Suppressor macrophage treated with lipopolysaccharide for 4 hours (primary cell): Measurements from ENCODE around the gene ZFPM1.
"Not testable (repeated sequence)": the region's sequence is repeated elsewhere in the genome, so short reads cannot be mapped to it uniquely, and the experiment has no call there.

Source experiments
- DNase-seq: peaks from one replicate; pipeline ENCODE4 v3.0.0-alpha.2; 2020

The ZFPM1 gene

DNA sequence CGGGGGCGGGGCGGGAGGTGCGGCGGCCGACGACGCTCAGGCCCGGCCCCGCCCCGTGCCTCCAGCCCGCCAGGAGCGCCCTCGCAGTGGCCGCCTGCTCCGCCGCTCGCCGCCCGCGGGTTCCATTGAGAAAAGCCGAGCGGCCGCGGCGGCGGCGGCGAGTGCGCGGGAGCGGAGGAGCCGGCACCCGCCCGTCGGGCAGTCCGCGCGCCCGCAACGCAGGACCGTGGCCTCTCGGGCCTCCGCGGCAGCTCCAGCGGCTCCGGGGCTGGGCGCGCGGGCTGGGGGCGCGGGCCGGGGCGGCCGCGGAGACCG, at the start of gene ZFPM1:
TSS of gene ZFPM1 (plus strand) at position 64 of the 315 bp plus-strand sequence. CDS start 359 bp downstream, outside the sequence.
- DNase-seq = no peak

DNA sequence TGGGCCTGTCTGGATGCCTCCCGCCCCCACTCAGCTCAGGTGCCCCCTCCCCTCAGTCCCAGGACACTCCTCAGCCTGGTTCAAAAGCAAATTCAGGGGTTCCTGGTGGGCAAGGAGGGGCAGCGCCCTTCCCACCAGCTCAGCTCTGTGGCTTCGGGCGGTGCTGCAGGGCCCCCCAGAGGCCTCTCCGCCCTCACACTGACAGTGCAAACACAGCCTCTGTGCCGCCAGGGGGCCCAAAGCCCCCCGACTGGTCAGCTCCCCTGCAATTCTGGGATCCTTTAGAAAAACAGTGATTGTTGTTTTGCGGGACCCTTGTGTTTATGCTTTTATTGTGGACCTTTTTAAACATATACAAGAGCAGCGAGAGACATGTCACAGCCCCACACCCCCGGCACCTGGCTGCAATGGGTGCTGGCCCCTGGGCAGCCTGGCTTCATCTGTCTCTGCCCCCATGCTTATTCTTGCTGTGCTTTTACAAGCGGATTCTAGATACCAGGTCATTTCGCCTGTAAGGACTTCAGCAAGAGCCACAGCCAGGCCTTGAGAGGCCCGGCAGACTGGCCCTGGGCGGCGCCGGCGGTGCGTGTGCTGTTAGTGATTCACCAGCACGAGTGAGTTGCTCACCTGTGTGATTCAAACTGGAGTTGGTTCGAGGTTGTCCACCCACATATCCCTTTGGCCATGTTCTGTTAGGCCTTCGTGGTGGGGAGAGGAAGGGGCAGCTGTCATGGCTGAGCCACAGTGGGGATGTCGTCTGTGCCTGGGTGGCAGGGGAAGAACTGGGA, 49.1 kb upstream of the ZFPM1 start:
- DNase-seq = no peak

DNA sequence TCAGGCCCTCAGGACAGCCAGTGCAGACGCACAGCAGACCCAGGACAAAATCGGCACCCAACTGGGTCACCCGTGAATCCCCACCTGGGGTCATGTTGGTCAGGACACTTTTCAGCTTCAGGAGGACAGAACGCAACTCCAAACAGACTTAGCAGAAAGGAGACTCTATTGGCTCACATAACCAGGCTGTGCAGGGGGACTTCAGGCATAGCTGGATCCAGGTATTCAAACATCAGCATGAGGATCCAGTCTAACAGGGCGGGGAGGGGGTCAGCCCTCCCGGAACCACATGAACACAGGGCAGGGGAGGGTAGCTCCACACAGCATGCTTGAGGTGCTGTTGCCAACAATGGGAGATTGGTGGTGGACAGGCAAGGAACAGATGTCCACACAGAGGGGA, 48.3 kb upstream of the ZFPM1 start:
- no peak for DNase-seq

DNA sequence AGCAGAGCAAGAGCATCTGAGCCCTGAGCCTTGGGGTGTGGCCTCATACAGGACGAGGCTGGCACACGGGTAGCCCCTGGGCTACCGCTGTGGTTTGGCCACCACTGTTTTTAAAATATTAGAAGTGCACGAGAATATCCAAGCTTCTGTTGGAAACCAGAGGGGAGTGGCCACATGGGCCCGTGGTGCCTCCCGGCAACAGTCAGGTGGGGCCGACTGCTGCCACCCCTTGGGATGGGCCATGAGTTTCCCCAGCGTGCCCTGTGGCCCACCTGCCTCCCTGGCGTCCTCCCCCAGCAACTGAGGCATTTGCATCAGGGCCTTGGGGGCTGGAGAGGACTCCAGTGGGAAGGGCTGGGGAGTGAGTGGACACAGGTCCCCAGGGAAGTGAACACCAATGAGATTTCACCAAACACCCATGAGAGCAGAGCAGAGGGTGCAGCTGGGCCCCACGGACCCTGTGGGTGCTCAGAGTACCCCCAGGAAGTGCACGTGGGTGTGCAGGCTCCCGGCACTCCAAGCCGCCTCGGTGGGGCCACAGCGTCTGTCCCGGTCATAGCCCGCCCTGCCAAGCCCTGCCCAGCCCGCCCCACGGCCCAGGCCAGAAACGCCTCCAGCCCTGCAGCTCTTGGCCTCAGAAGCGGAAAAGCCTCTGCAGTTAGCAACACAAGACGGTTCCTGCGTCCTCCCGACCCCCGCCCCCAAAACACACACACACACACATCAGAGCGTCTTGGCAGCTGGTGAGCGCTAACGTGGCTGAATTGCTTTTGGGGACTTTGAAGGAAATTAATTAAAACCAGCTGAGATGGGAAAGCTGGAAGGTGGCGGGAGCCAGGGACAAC, 47.6 kb upstream of the ZFPM1 start:
- DNase-seq = no peak

DNA sequence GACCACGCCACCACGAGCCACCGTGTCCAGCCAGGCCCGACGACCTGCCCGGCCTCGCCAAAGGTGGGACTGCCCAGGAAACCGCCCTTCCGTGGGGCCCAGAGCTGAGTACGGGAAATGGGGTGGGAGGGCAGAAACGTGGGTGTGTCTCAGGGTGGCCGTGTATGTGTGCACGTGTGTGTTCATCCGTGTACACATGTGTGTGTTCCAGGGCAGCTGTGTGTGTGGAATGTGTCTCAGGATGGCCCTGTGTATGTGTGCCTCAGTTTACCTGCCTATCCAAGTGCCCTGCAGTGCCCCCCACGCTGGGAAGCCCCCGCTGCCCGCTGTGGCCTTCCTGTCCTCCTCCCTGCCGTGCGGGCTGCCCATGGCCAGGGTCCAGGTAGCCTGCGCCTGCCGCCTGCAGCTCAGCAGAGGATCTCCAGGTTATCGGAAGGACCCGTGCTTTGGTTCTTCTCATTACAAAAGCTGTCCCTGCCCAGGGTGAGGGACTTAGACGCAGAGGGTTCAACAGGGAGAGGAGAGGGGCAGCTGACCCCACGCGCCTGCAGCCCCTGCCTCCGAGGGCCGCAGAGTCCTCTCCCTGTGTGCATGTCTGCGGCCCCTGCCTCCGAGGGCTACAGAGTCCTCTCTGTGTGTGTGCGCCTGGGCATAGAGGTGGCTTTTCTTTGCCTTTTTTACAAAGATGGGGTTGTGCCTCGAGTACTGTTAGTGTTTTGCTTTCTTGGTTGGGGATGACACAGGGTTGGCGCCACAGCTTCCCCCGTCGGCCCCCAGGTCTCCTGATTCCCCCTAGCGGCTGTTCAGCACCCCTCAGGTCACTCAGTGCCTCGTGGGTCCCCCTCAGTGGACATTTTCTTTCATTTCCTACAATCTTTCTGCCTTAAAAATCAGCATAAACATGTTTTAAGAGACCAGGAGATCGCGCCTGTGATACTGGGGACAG, 46.7 kb upstream of the ZFPM1 start:
- no peak for DNase-seq

DNA sequence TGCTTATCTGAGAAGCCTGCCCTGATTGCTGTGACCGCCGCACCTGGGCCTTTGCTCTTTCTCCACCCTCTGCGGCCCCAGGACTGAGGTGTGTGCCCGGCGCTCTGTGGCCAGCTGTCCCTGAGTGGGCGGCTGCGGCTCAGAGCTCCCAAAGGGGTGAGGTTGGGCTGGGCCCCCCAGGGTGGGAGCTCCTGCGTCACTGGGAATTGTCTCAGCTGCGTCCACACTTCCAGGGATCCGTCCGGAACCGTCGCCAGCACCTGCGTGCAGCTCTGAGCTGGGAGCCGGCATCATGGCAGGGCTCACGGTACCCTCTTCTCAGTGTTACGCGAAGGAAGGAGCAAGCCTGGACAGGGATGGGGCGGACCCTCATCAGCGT, 46.0 kb upstream of the ZFPM1 start:
- no peak for DNase-seq

DNA sequence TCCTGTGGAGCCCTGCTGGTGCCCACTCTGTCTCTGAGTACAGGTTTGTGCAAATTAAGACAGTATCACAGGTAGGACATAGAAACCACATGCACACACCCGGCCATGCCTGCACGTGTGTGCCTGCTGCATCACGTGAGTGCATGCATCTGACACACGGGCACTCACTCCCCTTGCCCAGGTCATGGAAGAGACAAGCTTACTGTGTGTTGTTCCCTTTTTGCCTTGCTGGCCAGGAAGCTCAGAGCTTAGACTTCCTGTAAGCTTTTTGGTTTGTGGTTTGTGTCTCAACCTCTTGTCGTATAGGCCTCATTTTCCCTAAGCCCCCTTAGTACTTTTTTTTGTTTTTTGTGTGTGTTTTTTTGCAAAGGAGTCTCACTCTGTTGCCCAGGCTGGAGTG, 45.3 kb upstream of the ZFPM1 start:
- peak; percentile 41 for DNase-seq

DNA sequence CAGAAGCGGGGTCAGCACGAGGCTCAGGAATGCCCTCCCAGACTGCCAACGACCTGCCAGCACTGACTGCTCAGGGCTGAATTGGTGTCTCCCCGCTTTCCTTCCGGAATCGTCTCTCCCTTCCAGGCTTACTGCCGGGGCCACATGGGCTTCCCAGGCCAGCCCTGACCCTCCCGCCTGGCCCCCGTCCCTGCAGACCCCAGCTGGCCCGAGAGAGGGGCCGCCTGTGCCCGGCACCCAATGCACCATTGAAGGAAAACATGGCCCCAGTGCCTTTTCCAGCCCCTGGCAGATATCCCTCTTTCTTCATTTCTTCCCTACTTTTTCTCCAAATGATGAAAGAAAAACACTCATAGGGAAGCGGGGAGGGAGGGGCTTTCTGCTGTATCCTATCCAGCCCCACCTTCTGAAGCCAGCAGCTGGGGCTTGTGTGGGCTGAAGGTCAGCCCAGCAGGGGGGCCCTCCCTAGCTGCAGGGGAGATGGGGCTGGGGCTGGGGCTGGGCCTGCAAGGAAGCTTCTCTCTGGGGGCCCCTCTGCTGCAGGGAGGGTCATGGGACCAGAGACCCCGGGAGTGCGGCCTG, 44.4 kb upstream of the ZFPM1 start:
- no peak for DNase-seq

DNA sequence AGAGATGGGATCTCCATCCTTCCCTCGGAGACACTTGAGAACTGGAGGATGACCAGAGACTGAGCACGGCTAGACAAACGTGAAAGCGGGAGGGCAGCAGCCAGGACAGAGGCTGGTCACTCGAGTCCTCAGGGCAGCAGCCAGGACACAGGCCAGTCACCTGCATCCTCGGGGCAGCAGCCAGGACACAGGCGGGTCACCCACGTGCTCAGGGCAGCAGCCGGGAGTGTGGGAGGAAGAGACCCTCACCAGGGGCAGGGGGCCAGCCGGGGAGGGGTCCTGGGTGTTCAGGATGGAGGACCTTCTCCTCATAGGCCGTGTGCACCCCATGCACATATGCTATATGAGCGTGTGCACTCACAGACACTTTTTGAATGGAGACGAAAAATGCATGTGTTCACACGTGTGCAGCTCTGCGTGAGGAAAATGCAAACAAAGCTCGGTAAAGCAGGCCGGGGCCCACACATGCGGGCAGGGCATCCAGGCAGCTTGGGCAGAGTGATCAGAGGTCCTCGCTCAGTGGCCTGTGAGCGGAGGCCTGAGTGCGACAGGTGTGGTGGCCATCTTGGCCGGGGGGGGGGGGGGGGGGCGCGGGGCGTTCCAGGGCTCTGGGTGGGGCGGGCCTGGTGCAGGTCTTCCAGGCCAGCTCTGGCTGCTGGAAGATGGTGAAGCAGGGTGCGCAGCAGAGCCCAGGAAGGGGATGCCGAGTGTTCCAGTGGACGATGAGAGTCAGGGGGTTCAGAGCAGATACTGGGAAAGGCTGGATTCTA, 43.6 kb upstream of the ZFPM1 start:
- DNase-seq = no peak

DNA sequence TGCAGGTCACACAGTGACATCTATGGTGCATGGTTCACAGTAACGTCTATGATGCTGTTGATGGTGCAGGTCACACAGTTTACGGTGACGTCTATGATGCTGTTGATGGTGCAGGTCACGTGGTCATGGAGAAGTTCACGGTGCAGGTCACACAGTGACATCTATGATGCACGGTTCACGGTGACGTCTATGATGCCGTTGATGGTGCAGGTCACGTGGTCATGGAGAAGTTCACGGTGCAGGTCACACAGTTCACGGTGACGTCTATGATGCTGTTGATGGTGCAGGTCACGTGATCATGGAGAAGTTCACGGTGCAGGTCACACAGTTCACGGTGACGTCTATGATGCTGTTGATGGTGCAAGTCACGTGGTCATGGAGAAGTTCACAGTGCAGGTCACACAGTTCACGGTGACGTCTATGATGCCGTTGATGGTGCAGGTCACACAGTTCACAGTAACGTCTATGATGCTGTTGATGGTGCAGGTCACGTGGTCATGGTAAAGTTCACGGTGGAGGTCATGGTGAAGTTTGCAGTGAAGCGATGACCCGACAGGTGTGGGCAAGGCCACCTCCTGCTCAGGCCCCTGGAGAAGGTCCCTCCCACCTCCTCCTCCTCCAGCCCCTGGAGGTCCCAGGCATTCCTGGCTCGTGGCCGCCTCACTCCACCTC, 42.6 kb upstream of the ZFPM1 start:
- not testable (repeated sequence) for DNase-seq

DNA sequence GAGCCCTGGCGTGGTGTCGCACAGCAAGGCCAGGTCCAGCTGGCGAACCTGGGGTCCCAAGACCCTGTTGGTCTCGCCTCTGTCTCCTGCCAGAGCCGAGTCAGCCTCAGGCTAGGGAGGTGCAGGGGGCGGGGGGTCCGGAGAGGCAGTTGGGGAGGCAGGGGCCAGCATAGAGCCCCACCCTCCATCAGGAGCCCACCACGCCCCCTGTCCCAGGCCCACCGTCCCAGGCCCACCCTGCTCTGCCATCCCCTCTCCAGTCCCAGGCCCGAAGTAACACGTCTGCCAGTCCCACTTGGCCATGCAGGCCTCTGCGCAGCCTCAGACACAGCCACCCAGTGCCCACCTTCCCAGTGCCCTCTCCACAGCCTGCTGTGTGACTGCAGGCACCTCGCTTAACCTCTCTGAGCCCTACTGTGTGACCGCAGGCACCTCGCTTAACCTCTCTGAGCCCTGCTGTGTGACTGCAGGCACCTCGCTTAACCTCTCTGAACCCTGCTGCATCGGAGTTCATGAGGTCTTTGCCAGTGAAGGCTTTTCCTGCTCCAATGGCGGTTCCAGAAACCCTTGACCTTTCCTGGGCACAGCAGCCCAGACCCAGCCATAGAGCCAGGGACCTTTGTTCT, 41.0 kb upstream of the ZFPM1 start:
- DNase-seq = no peak

DNA sequence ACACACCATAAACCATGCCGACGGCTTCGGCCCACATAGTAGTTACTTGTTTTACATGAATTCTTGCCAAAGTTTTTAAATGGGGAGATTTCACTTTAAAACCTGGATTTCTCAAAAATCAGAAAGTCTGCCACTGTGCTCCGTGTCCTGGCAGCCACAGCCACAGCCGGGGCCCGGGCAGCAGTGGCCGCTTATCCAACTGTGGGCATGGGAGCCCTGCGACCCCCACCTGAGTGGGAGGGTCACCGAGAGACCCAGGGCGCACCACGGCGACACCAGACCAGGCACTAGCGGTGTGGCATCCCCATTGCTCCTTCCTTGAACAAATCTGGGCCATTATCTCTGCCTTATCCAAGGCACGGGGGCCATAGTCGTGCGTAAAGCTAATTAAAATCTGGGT, 40.3 kb upstream of the ZFPM1 start:
- DNase-seq = no peak

DNA sequence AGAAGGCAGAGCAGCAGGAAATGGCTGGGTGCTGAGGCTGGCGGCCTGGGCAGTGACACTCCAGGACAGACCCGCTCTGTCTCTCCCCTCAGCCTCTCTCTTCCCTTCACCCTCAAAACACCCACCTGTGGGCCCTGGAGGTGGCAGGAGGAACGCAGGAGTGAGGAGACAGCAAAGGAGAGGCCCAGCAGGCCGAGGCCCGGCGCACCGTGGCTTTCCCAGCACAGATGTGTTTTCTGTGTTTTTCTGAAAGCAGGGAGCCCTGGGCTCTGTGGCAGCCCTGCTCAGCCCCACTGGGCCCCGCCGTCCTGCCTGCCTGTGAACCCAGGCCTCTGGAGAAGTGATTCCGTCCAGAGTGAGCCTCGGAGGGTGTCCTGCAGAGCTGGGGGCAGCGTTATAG, 39.8 kb upstream of the ZFPM1 start:
- no peak for DNase-seq

DNA sequence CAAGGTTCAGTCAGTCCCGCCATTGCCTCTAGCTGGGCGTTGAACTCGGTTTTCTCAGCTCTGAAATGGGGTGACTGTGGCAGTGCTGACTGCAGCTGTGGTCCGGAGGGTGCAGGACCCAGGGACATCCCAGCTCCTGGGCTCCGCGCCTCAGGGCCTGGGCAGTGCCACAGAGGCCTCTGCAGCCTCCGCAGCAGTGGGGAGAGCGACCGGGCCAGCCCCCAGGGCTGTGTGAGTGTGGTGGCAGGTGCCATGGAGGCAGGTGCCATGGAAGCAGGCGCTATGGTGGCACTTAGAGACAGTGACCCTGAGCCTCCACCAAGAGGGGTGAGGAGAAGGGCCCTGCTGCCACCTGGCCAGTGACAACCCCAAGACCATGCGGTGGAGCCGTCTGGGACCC, 39.4 kb upstream of the ZFPM1 start:
- DNase-seq = no peak

DNA sequence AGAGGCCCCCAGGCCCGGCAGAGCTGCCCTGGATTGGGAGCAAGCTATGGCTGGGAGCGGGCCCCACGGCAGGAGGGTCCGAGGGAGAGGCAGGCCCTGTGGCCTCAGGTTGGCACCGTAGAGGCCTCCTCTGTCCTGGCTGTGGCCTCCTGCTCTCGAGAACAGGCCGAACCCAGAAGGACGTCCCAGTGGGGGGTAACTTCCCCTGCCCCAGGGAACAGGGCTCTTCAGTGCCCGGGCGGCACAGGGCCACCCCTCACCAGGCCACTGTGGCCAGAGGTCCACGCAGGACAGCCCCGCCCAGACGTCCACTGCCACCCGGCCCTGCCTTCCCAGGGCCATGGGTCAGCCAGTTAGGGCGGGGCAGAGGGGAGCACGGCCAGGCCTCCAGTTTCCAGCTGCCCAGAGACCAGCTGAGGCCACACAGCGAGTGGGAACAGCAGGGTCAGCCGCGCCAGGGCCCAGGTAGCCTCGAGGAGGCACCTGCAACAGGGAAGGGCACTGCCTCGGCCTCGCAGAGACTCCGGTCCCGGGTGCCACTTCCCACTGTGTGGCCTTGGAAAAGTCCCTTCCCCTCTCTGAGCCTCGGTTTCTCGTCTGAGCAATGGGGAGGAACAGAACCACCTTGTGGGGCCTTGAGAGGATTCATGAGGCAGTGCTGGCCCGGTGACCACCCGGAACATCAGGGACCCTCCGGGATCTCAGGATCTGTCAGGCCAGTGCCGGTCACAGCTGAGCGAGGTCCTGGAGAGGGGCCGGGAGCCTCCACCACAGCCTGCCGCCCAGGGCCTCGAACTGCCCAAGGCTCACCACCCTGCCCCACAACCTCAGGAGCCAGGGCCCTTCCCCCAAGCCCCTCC, 38.3 kb upstream of the ZFPM1 start:
- DNase-seq = no peak

DNA sequence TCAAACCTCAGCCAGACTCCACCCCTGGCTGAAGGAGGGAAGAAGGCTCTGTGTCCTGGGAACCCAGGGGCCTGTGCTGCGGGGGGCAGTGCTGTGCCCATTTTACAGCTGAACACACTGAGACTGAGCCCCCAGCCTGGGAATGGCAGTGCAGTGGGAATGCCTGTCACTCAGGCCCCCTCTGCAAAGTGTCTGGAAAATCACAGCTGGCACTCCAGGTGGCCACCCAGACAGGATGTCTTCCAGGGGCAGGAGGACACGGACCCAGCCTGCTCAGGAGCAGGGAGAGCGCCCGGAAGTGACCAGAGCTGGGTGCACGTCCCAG, 37.7 kb upstream of the ZFPM1 start:
- no peak for DNase-seq

DNA sequence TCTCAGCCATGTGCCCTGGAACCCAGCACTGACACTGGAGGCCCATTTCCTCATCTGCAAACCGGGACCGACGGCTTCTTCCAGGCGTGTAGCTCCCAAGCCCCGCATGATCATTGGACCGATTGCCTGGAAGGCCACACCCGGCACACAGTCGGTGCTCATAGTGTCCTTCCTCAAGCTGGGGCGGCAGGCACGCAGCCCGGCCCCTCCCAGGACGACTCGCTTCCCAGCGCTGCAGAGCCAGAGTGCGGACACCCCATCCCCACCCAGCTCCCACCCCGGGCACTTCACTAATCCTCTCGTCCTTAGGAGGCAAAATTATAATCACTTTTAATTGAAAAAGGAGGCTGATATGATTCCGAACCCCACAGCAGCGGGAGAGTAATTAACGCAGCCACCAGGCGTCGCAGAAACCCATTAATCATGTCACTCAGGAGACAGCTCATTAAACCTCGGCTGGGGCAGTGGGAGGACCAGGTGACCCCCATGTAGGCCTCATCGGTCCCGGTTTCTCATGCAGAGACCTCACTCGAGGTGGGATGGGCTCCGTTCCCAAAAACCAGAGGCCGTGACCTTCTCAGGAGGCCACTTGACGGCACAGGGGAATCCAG, 37.3 kb upstream of the ZFPM1 start:
- DNase-seq = no peak

DNA sequence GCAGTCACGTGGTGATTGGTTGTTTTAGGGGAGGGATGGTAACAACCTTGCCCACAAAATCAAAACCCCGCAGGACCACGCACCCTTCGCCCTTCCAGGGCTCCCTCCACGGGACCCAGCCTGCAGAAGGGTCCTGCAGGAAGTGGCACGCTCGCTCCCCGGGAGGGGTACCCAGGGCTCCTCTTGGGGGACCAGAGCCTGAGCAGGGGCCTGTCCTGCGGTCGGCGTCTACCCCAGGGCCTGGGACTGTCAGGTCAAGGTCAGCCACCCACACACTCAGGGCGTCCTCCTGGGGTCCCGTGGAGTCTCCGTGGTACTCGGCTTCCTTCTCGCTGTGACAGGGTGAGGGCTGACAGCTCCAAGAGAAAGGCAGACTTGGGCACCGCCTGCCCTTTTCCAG, 36.4 kb upstream of the ZFPM1 start:
- no peak for DNase-seq

DNA sequence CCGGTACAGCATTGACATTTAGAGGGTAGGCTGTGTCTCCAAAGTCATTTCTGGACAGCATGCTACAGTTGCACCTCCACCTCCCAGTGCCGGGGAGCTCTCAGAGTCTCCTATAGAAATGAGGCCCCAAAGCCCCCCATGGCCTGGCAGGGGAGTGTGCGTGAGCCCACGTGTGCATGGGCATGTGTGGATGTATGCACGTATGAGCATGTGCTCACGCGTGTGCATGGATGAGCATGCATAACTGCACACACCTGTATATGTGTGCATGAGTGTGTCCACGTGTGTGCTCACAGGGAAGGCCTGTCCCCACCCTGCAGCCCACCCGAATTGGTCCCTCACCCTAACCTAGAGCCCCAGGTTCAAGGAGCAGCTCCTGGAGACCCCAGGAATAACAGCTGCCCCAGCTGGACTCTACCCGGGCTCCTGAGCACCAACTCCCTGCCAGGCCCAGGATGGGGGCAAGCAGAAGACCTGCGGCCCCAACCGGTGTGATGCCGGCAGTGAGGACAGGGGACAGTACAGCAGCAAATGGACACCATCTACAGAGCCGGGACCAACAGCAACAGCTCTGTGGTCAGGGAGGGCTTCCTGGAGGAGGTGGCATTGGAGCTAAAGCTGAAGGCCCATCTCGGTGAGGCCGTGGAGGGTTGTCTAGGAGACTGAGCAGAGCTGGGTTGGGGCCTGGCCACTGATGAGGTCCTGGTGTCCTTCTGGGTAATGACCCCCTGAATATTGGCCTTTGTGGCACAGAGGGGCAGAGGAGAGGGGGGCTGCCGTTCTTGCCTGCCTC, 35.2 kb upstream of the ZFPM1 start:
- DNase-seq = no peak
